Measurements from ENCODE around the gene NECTIN1. TPM values are rescaled to one million over a fixed set of nuclear protein-coding genes. Genes with fewer than 3 reads are reported as not detected.

NECTIN1 gene
- total RNA-seq, 1 donor from 2014 or later: 62.9 TPM

DNA sequence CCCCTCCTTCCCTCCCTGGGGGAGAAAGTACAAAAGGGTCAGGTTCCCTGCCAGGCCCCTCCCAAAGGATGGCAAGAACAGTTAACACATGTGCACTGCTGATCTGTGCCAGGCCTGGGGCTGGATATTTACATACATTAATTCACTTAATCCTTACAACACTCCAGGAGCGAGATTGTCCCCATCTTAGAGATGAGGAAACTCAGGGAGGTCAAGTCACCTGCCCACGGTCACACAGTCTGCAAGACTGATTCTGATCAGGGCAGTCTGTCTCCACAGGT, 36.5 kb downstream of the NECTIN1 start:
- DNase-seq (ENCODE audit: extremely low spot score, unreplicated experiment): no peak
- no peaks in the 10 kb centered on the region for H3K9me3 Mint-ChIP-seq
- peak overlapping the region; percentile 11 for H3K4me3 Mint-ChIP-seq
- H3K27me3 Mint-ChIP-seq: no peaks in the 10 kb centered on the region
- TF ChIP-seq, protein P1, sequence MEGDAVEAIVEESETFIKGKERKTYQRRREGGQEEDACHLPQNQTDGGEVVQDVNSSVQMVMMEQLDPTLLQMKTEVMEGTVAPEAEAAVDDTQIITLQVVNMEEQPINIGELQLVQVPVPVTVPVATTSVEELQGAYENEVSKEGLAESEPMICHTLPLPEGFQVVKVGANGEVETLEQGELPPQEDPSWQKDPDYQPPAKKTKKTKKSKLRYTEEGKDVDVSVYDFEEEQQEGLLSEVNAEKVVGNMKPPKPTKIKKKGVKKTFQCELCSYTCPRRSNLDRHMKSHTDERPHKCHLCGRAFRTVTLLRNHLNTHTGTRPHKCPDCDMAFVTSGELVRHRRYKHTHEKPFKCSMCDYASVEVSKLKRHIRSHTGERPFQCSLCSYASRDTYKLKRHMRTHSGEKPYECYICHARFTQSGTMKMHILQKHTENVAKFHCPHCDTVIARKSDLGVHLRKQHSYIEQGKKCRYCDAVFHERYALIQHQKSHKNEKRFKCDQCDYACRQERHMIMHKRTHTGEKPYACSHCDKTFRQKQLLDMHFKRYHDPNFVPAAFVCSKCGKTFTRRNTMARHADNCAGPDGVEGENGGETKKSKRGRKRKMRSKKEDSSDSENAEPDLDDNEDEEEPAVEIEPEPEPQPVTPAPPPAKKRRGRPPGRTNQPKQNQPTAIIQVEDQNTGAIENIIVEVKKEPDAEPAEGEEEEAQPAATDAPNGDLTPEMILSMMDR (conservative IDR thresholded peaks at IDR 0.05): no peak
- H3K4me1 Mint-ChIP-seq (ENCODE audit: unreplicated experiment): peaks cover 65% of the 10 kb centered on the region
- H3K27ac Mint-ChIP-seq: peak overlapping the region; percentile 99
- no peaks in the 10 kb centered on the region for H3K36me3 Mint-ChIP-seq

DNA sequence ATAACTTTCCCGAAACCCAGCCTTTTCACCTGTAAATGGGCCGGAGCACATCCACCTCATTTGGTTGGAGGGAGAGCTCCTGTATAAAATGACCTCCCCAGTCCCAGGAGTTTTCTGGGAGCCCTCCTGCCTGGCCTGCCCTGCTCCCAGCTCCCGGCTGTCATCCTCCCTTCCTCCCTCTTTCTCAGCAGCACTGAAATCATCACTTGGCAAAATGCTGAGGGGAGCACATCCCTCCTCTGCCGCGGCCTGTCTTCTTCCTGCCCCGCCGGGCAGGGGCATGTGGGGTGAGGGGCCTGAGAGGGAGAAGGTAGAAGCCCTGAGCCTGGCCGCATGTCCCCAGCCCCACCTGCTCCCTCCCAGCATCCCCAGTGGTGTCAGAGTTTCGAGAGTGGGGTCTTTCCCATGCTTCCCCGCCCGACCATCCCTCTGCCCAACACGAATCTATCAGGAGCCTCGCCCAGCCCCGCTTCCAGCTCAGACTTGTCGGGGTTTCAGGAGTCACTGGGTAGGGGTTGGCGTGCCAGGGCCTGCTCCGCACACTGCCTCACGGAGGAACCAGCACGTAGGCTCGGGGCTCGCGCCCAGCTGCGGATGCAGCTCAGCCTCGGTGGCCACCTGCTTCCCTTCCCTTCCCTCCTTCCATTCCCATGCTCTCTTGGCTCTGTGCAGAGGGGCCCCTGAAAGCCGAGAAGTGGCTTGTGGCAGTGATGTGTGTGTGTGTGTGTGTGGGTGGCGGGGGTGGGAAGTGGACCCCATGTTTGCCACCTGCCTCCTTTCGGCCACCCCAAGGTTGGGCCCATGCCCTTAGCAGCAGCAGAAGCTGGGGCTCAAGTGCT, 37.1 kb downstream of the NECTIN1 start:
- Mint-ChIP-seq H3K9me3 (no peaks in the 10 kb centered on the region), H3K27ac (peak overlapping the region; percentile 99), H3K4me1 (ENCODE audit: unreplicated experiment) (peaks cover 67% of the 10 kb centered on the region), H3K36me3 (no peaks in the 10 kb centered on the region), H3K27me3 (no peaks in the 10 kb centered on the region), H3K4me3 (peak overlapping the region; percentile 41)
- DNase-seq (ENCODE audit: extremely low spot score, unreplicated experiment): no peak
- TF ChIP-seq, protein P1 (conservative IDR thresholded peaks at IDR 0.05): no peak

DNA sequence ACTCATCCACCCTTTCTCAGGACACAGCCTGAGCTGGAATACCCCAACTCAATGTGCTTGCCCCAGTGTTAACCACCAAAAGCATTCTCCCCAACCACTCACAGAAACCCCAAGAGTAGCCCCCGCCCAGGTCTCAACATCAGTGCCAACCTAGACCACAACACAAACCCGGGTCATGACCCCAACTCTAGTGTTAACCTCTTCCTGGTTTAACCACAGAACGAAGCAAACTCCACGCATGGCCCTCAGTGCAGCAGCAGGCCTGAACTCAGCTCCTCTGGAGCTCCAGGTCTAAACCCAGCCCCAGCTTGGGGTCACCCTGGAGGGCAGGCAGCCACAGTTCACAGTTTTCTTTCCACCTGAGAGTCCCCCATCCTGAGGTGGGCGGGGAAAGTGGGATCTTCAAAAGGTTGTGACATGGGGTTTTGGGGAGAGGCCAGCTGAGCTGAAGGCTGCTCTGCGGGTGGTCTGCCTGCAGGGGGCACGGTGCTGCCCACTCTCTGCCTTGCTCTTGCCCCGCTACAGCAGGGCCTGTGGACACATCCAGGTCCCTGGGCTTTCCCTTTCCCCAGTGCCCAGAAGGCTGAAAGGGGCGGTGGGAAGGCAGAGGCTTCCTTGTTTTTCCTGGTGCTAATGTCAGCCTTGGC, 37.9 kb downstream of the NECTIN1 start:
- Mint-ChIP-seq H3K4me1 (ENCODE audit: unreplicated experiment) (peaks cover 68% of the 10 kb centered on the region), H3K27ac (peak overlapping the region; percentile 99), H3K36me3 (no peaks in the 10 kb centered on the region), H3K4me3 (peak overlapping the region; percentile 33), H3K9me3 (no peaks in the 10 kb centered on the region), H3K27me3 (no peaks in the 10 kb centered on the region)
- TF ChIP-seq, protein P1 (conservative IDR thresholded peaks at IDR 0.05): no peak
- no peak for DNase-seq (ENCODE audit: extremely low spot score, unreplicated experiment)

DNA sequence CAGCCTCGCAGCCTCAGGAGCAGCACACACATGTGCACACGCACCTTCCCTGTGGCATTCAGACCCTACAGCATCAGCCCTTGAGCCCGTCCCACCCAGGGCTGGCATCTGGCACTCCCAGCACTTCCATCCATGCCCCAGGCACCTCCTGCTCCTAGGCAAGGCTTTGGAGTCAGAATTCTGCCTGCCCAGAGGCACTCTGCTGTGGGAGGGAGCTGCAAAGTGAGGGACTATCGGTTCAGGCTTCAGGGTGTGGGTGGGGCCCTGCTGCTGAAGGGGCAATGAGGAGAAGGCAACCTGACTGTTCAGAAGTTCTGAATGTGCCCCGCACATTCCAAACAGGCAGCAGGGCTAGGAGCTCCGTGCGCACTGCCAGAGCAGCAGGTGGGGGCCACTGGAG, 39.7 kb downstream of the NECTIN1 start:
- H3K27ac Mint-ChIP-seq: peak overlapping the region; percentile 80
- no peaks in the 10 kb centered on the region for H3K27me3 Mint-ChIP-seq
- H3K36me3 Mint-ChIP-seq: no peaks in the 10 kb centered on the region
- peaks cover 60% of the 10 kb centered on the region for H3K4me1 Mint-ChIP-seq (ENCODE audit: unreplicated experiment)
- no peak for DNase-seq (ENCODE audit: extremely low spot score, unreplicated experiment)
- peak overlapping the region; percentile 20 for H3K4me3 Mint-ChIP-seq
- no peaks in the 10 kb centered on the region for H3K9me3 Mint-ChIP-seq
- TF ChIP-seq, protein P1 (conservative IDR thresholded peaks at IDR 0.05): no peak

DNA sequence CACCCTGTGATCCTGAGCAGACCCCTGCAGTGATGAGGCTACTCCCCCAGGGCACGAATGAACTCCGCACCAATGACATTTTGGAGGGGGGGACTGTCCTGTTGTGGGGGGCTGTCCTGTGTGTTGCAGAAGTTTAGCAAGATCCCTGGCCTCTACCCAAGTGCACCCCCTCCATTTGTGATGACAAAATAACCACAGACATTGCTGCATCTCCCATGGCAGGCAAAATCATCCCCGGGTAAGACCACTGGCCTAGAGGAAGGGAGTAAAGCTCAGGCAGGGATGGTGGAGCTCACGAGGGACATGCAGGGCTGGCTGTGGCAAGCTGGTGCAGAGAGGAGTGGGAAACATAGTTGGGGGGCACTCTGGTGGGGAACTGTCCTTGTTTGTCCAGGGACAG, 40.6 kb downstream of the NECTIN1 start:
- no peak overlapping the region for H3K4me3 Mint-ChIP-seq
- TF ChIP-seq, protein P1 (conservative IDR thresholded peaks at IDR 0.05): no peak
- no peaks in the 10 kb centered on the region for H3K27me3 Mint-ChIP-seq
- no peaks in the 10 kb centered on the region for H3K9me3 Mint-ChIP-seq
- peak overlapping the region; percentile 80 for H3K27ac Mint-ChIP-seq
- H3K4me1 Mint-ChIP-seq (ENCODE audit: unreplicated experiment): peaks cover 61% of the 10 kb centered on the region
- no peak for DNase-seq (ENCODE audit: extremely low spot score, unreplicated experiment)
- H3K36me3 Mint-ChIP-seq: no peaks in the 10 kb centered on the region

Measured in type B pancreatic cell (in vitro differentiated cells).